Osteocyte (in vitro differentiated cells): ENCODE measurements around the gene SP1. TPM values are rescaled to one million over a fixed set of nuclear protein-coding genes. Genes with fewer than 3 reads are reported as not detected.
"Not testable (repeated sequence)": the region's sequence is repeated elsewhere in the genome, so short reads cannot be mapped to it uniquely, and the experiment has no call there.

ENCODE experiments used
- DNase-seq: peaks from one replicate; pipeline ENCODE4 v3.0.0; 2021; ENCODE audit warnings: mixed read lengths; ENCODE audit not compliant: unreplicated experiment; ENCODE audit errors: extremely low spot score
- H3K27ac Mint-ChIP-seq: one replicate; pipeline ENCODE4 v1.8.0; 2021; ENCODE audit warnings: mild to moderate bottlenecking, mixed read lengths; ENCODE audit not compliant: unreplicated experiment
- H3K27me3 Mint-ChIP-seq: one replicate; pipeline ENCODE4 v1.8.0; 2021; ENCODE audit warnings: mixed read lengths; ENCODE audit not compliant: unreplicated experiment
- H3K36me3 Mint-ChIP-seq: one replicate; pipeline ENCODE4 v1.8.0; 2021; ENCODE audit warnings: mixed read lengths; ENCODE audit not compliant: unreplicated experiment
- H3K4me1 Mint-ChIP-seq: one replicate; pipeline ENCODE4 v1.8.0; 2021; ENCODE audit warnings: mixed read lengths; ENCODE audit not compliant: unreplicated experiment
- H3K4me3 Mint-ChIP-seq: one replicate; pipeline ENCODE4 v1.8.0; 2021; ENCODE audit warnings: mild to moderate bottlenecking, moderate library complexity, mixed read lengths; ENCODE audit not compliant: unreplicated experiment
- H3K9me3 Mint-ChIP-seq: one replicate; pipeline ENCODE4 v1.8.0; 2021; ENCODE audit warnings: mixed read lengths; ENCODE audit not compliant: unreplicated experiment
- long read RNA-seq: library from polyadenylated mRNA; unstranded; transcript quantifications from one replicate; pipeline ENCODE4 v2.0.0, GENCODE V29; 2021
- total RNA-seq: library from RNA; stranded (reverse); gene quantifications from 2 replicates; pipeline ENCODE4 v1.2.1, GENCODE V29; 2021
- TF ChIP-seq, protein P1 (sequence below): fragments of 200-600 bp; sonication (generic); IDR thresholded peaks from 2 replicates; pipeline ENCODE4 v1.5.0; 2021; ENCODE audit warnings: antibody characterized with exemption, mild to moderate bottlenecking, moderate library complexity

The SP1 gene
- 77.0 and 83.3 TPM in 2 replicates for total RNA-seq
- long read RNA-seq, partial matches to known transcripts = 3 of 11 reads
- long read RNA-seq, other reads (novel, unspliced or antisense) = 8 of 11 reads

DNA sequence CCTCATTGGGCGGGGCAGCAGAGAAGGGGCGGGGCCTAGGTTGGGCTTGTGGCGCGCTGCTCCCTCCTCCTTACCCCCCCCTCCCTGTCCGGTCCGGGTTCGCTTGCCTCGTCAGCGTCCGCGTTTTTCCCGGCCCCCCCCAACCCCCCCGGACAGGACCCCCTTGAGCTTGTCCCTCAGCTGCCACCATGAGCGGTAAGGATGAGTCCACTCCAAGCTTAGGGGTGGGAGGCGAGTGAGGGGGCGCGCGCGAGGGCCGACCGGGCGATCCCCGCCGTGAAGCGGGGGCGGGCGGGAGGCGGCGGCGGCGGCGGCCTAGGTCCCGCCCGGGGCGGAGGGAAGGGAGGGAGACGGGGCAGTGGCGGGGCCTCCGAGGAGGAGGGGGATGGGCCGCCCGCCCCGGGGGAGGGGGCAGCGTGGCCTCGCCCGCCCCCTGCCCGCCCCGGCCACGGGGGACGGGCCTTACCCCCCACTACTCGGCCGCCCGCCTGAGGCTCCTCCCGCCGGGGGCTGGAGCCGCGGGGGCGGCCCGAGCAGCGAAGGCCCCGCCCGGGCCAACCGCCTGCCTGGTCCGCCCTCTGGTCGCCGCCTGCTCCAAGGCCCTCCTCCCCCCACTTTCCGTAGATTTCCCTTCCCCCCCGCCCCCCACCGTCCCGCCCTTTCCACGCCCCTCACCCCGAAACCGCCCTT, at the start of gene SP1:
Gene SP1 (plus strand): TSS at position 73 of the 690 bp plus-strand sequence. CDS start 116 bp downstream, at position 189.
- peak; percentile 97 for DNase-seq
- H3K4me3 Mint-ChIP-seq = peak within 1 kb of the TSS; percentile 88
- H3K27ac Mint-ChIP-seq = peak within 1 kb of the TSS; percentile 96
- H3K9me3 Mint-ChIP-seq = no peaks in the 10 kb centered on the region
- peaks cover 41% of the 10 kb centered on the region for H3K4me1 Mint-ChIP-seq
- peaks cover 16% of the 10 kb centered on the region for H3K36me3 Mint-ChIP-seq
- no peaks in the 10 kb centered on the region for H3K27me3 Mint-ChIP-seq
- TF ChIP-seq, protein P1, sequence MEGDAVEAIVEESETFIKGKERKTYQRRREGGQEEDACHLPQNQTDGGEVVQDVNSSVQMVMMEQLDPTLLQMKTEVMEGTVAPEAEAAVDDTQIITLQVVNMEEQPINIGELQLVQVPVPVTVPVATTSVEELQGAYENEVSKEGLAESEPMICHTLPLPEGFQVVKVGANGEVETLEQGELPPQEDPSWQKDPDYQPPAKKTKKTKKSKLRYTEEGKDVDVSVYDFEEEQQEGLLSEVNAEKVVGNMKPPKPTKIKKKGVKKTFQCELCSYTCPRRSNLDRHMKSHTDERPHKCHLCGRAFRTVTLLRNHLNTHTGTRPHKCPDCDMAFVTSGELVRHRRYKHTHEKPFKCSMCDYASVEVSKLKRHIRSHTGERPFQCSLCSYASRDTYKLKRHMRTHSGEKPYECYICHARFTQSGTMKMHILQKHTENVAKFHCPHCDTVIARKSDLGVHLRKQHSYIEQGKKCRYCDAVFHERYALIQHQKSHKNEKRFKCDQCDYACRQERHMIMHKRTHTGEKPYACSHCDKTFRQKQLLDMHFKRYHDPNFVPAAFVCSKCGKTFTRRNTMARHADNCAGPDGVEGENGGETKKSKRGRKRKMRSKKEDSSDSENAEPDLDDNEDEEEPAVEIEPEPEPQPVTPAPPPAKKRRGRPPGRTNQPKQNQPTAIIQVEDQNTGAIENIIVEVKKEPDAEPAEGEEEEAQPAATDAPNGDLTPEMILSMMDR = no peak

DNA sequence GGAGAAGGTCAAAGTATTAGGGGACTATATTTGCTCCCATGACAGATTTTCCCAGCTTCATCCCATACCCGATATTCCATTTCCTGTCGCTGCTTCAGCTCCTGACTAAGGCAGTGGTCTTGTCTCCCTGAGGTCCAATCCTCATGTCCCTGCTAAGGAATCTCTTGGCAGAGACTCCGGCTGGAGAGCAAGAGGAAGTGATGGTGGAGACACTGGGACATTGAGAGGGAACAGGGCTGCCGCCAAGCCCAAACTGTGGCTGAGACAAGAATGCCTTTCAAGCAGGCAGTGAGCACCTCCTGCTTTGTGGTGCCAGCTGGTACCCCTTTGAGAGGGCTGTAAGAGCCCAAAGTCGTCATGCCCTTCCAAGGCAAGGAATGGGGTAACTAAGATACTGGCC, 49.3 kb upstream of the SP1 start:
- Mint-ChIP-seq H3K27ac (no peak overlapping the region), H3K36me3 (no peaks in the 10 kb centered on the region), H3K4me1 (peaks cover 4% of the 10 kb centered on the region), H3K27me3 (peaks cover 9% of the 10 kb centered on the region), H3K4me3 (no peak overlapping the region), H3K9me3 (no peaks in the 10 kb centered on the region)
- TF ChIP-seq, protein P1 = no peak
- DNase-seq = no peak

DNA sequence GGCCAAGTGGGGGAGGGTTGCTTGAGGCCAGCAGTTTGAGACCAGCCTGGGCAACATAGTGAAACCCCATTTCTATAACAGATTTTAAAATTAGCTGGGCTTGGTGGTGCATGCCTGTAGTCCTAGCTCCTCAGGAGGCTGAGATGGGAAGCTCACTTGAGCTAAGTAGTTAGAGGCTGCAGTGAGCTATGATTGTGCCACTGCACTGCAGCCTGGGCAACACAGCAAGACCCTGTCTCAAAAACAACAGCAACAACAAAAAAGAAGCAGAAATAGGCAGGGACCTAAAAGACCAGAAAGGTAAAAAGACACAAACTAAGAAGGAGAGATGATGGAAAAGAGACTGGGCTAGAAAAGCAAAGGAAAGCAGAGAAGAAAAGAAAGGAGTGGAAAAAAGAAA, 47.6 kb upstream of the SP1 start:
- not testable (repeated sequence) for DNase-seq, H3K36me3 Mint-ChIP-seq, H3K4me1 Mint-ChIP-seq, H3K9me3 Mint-ChIP-seq, H3K4me3 Mint-ChIP-seq, H3K27ac Mint-ChIP-seq
- peaks cover 17% of the 10 kb centered on the region for H3K27me3 Mint-ChIP-seq

DNA sequence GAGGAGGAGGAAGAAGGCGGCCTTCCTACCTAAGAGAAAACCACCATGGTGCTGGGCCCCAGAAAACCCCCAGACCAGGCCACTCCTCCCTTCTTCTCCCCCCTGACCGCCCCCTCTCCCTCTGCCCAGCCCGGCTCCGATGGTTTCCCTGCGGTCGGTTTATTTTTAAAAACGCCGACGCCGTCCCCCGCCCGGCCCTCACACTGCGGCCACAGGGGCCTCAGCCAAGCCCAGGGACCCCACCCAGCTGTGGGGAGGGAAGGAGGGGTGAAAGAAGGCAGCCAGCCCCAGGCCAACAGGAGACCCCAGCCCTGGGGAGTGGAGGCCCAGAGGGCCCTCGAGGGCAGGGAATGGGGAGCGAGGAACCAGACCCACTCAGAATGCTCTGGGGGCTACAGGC, 47.2 kb upstream of the SP1 start:
- TF ChIP-seq, protein P1 = no peak
- no peaks in the 10 kb centered on the region for H3K36me3 Mint-ChIP-seq
- DNase-seq = no peak
- peaks cover 2% of the 10 kb centered on the region for H3K4me1 Mint-ChIP-seq
- no peak overlapping the region for H3K27ac Mint-ChIP-seq
- peaks cover 21% of the 10 kb centered on the region for H3K27me3 Mint-ChIP-seq
- H3K4me3 Mint-ChIP-seq = no peak overlapping the region
- H3K9me3 Mint-ChIP-seq = no peaks in the 10 kb centered on the region

DNA sequence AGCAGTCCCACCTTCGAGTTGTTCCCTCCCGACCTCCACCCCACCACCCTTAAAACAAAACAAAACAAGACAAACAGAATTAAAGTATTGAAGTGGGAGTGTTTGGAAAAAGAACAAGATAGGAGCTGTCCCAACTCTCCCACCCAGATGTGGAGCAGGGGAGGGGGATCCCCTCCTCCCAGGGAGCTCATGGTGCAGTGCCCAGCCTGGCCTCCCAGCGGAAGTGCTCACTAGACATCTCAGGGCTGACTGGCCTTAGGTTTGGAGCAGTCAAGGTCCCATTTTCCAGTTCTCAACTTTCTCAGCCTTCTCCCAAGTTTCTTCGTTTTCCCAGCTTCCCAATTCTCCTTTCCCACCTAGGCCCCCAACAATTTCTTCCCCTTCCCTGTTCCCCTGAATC, 46.7 kb upstream of the SP1 start:
- no peaks in the 10 kb centered on the region for H3K36me3 Mint-ChIP-seq
- peaks cover 4% of the 10 kb centered on the region for H3K4me1 Mint-ChIP-seq

More for the DNA sequence above, 46.7 kb upstream of the SP1 start:
- no peak overlapping the region for H3K4me3 Mint-ChIP-seq
- H3K27me3 Mint-ChIP-seq = peaks cover 26% of the 10 kb centered on the region
- DNase-seq = no peak
- TF ChIP-seq, protein P1 = no peak
- H3K27ac Mint-ChIP-seq = no peak overlapping the region
- H3K9me3 Mint-ChIP-seq = no peaks in the 10 kb centered on the region
